T-helper 17 cell (primary cell): ENCODE results near the gene FMN2. TPM values are rescaled to one million over a fixed set of nuclear protein-coding genes. Genes with fewer than 3 reads are reported as not detected.

Source experiments
- ATAC-seq: fragments of 150-1000 bp; cut with Tn5 transposase; 2 replicates; pipeline ENCODE4 v1.10.0; 2021; ENCODE audit warnings: mild to moderate bottlenecking, moderate library complexity
- DNase-seq, 3 donors: peaks; one replicate each; pipeline versions ENCODE4 v3.0.0 to v3.0.0-alpha.2; 2020 to 2021
- H3K9me3 ChIP-seq: one replicate; pipeline ENCODE4 v1.7.0; 2013; ENCODE audit warnings: low read length, mild to moderate bottlenecking; ENCODE audit not compliant: control insufficient read depth, poor library complexity, severe bottlenecking
- H3K27ac Mint-ChIP-seq: one replicate; pipeline ENCODE4 v1.8.0; 2022; ENCODE audit warnings: mild to moderate bottlenecking, moderate library complexity, mixed read lengths
- H3K27me3 Mint-ChIP-seq: one replicate; pipeline ENCODE4 v1.8.0; 2022; ENCODE audit warnings: mixed read lengths
- H3K36me3 Mint-ChIP-seq: one replicate; pipeline ENCODE4 v1.8.0; 2022; ENCODE audit warnings: low read depth, mixed read lengths
- H3K4me1 Mint-ChIP-seq: one replicate; pipeline ENCODE4 v1.8.0; 2022; ENCODE audit warnings: mild to moderate bottlenecking, mixed read lengths
- H3K4me3 Mint-ChIP-seq: one replicate; pipeline ENCODE4 v1.8.0; 2022; ENCODE audit warnings: mild to moderate bottlenecking, moderate library complexity, mixed read lengths
- total RNA-seq, 4 donors: library from RNA in 2 of 4; stranded (reverse) in 2 of 4; gene quantifications; one replicate each; pipeline ENCODE4 v1.2.3 and lab custom pipeline; 2022 to 2026

FMN2 gene
- total RNA-seq, 2 donors from 2014 or later = not detected

GRCh38 chr1:240491796-240492195 lies 400.1 kb downstream of the FMN2 start:
- Mint-ChIP-seq H3K4me3 (peak overlapping the region; percentile 72), H3K36me3 (peaks cover 2% of the 10 kb centered on the region), H3K27me3 (no peaks in the 10 kb centered on the region)

GRCh38 chr1:240492832-240493440 lies 401.3 kb downstream of the FMN2 start:
- peak; percentile 75 for ATAC-seq
- Mint-ChIP-seq H3K4me3 (peak overlapping the region; percentile 56), H3K27me3 (no peaks in the 10 kb centered on the region), H3K36me3 (peaks cover 2% of the 10 kb centered on the region), H3K27ac (no peak overlapping the region), H3K4me1 (peaks cover 9% of the 10 kb centered on the region)
- peak; percentile 17 to 25 (median 19) for DNase-seq
- H3K9me3 ChIP-seq = no peaks in the 10 kb centered on the region

More at GRCh38 chr1:240491796-240492195, 400.1 kb downstream of the FMN2 start:
- Mint-ChIP-seq H3K27ac (no peak overlapping the region), H3K4me1 (peaks cover 7% of the 10 kb centered on the region)
- ATAC-seq (no peak), DNase-seq (no peak)
- H3K9me3 ChIP-seq = no peaks in the 10 kb centered on the region

GRCh38 chr1:240495601-240496000 lies 403.9 kb downstream of the FMN2 start:
- H3K27ac Mint-ChIP-seq = no peak overlapping the region
- no peaks in the 10 kb centered on the region for H3K9me3 ChIP-seq
- no peak for DNase-seq

GRCh38 chr1:240496356-240496755 lies 404.7 kb downstream of the FMN2 start:
- no peak for ATAC-seq
- no peak for DNase-seq
- Mint-ChIP-seq H3K27ac (no peak overlapping the region), H3K4me3 (no peak overlapping the region), H3K4me1 (peaks cover 12% of the 10 kb centered on the region), H3K27me3 (no peaks in the 10 kb centered on the region), H3K36me3 (peaks cover 2% of the 10 kb centered on the region)
- no peaks in the 10 kb centered on the region for H3K9me3 ChIP-seq

More at GRCh38 chr1:240495601-240496000, 403.9 kb downstream of the FMN2 start:
- peaks cover 15% of the 10 kb centered on the region for H3K4me1 Mint-ChIP-seq
- no peak overlapping the region for H3K4me3 Mint-ChIP-seq
- ATAC-seq = no peak
- peaks cover 2% of the 10 kb centered on the region for H3K36me3 Mint-ChIP-seq
- H3K27me3 Mint-ChIP-seq = no peaks in the 10 kb centered on the region

- Mint-ChIP-seq H3K4me3 (no peak overlapping the region), H3K4me1 (peaks cover 10% of the 10 kb centered on the region), H3K36me3 (peaks cover 2% of the 10 kb centered on the region), H3K27me3 (no peaks in the 10 kb centered on the region), H3K27ac (no peak overlapping the region)
- DNase-seq (no peak), ATAC-seq (no peak)
- H3K9me3 ChIP-seq = no peaks in the 10 kb centered on the region
These were observed 405.3 kb downstream of the FMN2 start for GRCh38 chr1:240496941-240497340.

GRCh38 chr1:240497908-240498307 lies 406.2 kb downstream of the FMN2 start:
- no peaks in the 10 kb centered on the region for H3K9me3 ChIP-seq
- ATAC-seq = no peak
- no peak for DNase-seq

GRCh38 chr1:240498335-240498734 lies 406.7 kb downstream of the FMN2 start:
- no peaks in the 10 kb centered on the region for H3K36me3 Mint-ChIP-seq
- ATAC-seq (no peak), DNase-seq (no peak)
- H3K4me1 Mint-ChIP-seq = peaks cover 8% of the 10 kb centered on the region
- H3K27me3 Mint-ChIP-seq = no peaks in the 10 kb centered on the region
- no peaks in the 10 kb centered on the region for H3K9me3 ChIP-seq
- no peak overlapping the region for H3K4me3 Mint-ChIP-seq
- no peak overlapping the region for H3K27ac Mint-ChIP-seq

More at GRCh38 chr1:240497908-240498307, 406.2 kb downstream of the FMN2 start:
- H3K4me3 Mint-ChIP-seq = no peak overlapping the region
- no peak overlapping the region for H3K27ac Mint-ChIP-seq
- peaks cover 8% of the 10 kb centered on the region for H3K4me1 Mint-ChIP-seq
- no peaks in the 10 kb centered on the region for H3K36me3 Mint-ChIP-seq
- no peaks in the 10 kb centered on the region for H3K27me3 Mint-ChIP-seq

- Mint-ChIP-seq H3K36me3 (no peaks in the 10 kb centered on the region), H3K4me1 (peaks cover 8% of the 10 kb centered on the region), H3K27ac (no peak overlapping the region), H3K27me3 (no peaks in the 10 kb centered on the region), H3K4me3 (no peak overlapping the region)
- H3K9me3 ChIP-seq = no peaks in the 10 kb centered on the region
- no peak for DNase-seq
- ATAC-seq = no peak
These were observed 407.3 kb downstream of the FMN2 start for GRCh38 chr1:240499012-240499411.

- no peak for DNase-seq
- H3K36me3 Mint-ChIP-seq = no peaks in the 10 kb centered on the region
- H3K4me3 Mint-ChIP-seq = no peak overlapping the region
- no peak overlapping the region for H3K27ac Mint-ChIP-seq
- ATAC-seq = no peak
- H3K4me1 Mint-ChIP-seq = peaks cover 8% of the 10 kb centered on the region
- no peaks in the 10 kb centered on the region for H3K9me3 ChIP-seq
- H3K27me3 Mint-ChIP-seq = no peaks in the 10 kb centered on the region
These were observed 409.0 kb downstream of the FMN2 start for GRCh38 chr1:240500647-240501046.

GRCh38 chr1:240501115-240501514 lies 409.4 kb downstream of the FMN2 start:
- Mint-ChIP-seq H3K36me3 (no peaks in the 10 kb centered on the region), H3K27me3 (no peaks in the 10 kb centered on the region), H3K27ac (no peak overlapping the region), H3K4me1 (peaks cover 8% of the 10 kb centered on the region), H3K4me3 (no peak overlapping the region)
- DNase-seq (no peak), ATAC-seq (no peak)
- no peaks in the 10 kb centered on the region for H3K9me3 ChIP-seq

- DNase-seq (no peak), ATAC-seq (no peak)
- no peaks in the 10 kb centered on the region for H3K27me3 Mint-ChIP-seq
- no peak overlapping the region for H3K27ac Mint-ChIP-seq
- H3K36me3 Mint-ChIP-seq = no peaks in the 10 kb centered on the region
- no peak overlapping the region for H3K4me3 Mint-ChIP-seq
- H3K9me3 ChIP-seq = no peaks in the 10 kb centered on the region
- peaks cover 10% of the 10 kb centered on the region for H3K4me1 Mint-ChIP-seq
These were observed 411.4 kb downstream of the FMN2 start for GRCh38 chr1:240503036-240503435.

GRCh38 chr1:240503558-240503957 lies 411.9 kb downstream of the FMN2 start:
- no peak for ATAC-seq
- Mint-ChIP-seq H3K27me3 (no peaks in the 10 kb centered on the region), H3K27ac (no peak overlapping the region), H3K4me1 (peaks cover 7% of the 10 kb centered on the region), H3K36me3 (no peaks in the 10 kb centered on the region), H3K4me3 (no peak overlapping the region)
- no peak for DNase-seq
- no peaks in the 10 kb centered on the region for H3K9me3 ChIP-seq

GRCh38 chr1:240506176-240506575 lies 414.5 kb downstream of the FMN2 start:
- ATAC-seq = no peak
- H3K9me3 ChIP-seq = no peaks in the 10 kb centered on the region
- Mint-ChIP-seq H3K4me3 (no peak overlapping the region), H3K27me3 (no peaks in the 10 kb centered on the region), H3K36me3 (no peaks in the 10 kb centered on the region), H3K27ac (no peak overlapping the region), H3K4me1 (peaks cover 5% of the 10 kb centered on the region)
- no peak for DNase-seq

- no peak overlapping the region for H3K4me3 Mint-ChIP-seq
- peaks cover 2% of the 10 kb centered on the region for H3K36me3 Mint-ChIP-seq
- H3K4me1 Mint-ChIP-seq = peaks cover 5% of the 10 kb centered on the region
- no peaks in the 10 kb centered on the region for H3K27me3 Mint-ChIP-seq
- ATAC-seq (no peak), DNase-seq (no peak)
- H3K9me3 ChIP-seq = no peaks in the 10 kb centered on the region
- H3K27ac Mint-ChIP-seq = no peak overlapping the region
These were observed 416.5 kb downstream of the FMN2 start for GRCh38 chr1:240508201-240508600.
